ENCODE measurements around the gene AZGP1.
A peak's percentile ranks its signal among the peaks of the same experiment; 100 is the strongest.

Gene AZGP1

DNA sequence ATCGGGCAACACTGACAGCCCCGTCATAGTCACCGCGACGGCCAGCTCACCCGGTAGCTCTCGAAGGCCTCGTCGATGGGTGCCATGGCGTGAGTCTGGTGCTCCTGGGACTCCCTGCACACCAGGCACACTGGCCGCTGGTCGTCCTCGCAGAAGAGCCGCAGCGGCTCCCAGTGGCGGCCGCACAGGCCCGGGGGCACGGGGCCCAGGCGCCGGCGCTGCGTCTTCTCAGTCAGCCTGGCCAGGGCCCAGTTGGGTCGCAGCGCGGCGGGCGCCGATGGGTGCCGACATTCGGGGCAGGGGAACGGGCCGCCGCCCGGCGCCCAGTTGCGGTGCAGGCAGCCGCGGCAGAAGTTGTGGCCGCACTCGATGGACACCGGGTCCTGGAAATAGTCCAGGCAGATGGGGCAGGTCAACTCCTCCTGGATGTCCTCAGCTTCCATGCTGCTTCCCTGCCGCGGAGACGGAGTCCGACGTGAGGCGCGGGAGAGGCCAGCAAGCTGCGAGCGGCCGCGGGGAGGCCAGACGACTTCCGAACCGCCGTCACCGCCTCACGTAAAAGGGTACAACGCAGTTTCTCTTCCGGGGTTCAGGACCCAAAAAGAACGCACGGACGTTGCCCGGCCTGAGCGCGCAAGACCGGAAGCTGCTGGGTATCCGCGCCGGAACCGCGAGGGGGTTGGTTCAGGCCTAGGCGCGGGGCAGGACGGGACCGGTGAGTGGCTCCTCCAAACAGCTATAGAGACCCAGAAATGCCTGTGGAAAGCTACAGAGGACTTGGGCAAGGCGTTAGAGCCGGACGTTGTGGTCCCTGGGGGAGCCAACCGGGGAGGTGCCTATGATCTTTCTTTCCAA is 56.6 kb downstream of the AZGP1 start, which contains the start of gene TRIM4:
Gene TRIM4, minus strand, starts transcription at position 572 of the 855 bp plus-strand sequence. Its CDS starts 129 bp downstream, at position 443.
- DNase-seq (ENCODE audit: low read depth): peak; percentile 94
- TF ChIP-seq, protein P1, sequence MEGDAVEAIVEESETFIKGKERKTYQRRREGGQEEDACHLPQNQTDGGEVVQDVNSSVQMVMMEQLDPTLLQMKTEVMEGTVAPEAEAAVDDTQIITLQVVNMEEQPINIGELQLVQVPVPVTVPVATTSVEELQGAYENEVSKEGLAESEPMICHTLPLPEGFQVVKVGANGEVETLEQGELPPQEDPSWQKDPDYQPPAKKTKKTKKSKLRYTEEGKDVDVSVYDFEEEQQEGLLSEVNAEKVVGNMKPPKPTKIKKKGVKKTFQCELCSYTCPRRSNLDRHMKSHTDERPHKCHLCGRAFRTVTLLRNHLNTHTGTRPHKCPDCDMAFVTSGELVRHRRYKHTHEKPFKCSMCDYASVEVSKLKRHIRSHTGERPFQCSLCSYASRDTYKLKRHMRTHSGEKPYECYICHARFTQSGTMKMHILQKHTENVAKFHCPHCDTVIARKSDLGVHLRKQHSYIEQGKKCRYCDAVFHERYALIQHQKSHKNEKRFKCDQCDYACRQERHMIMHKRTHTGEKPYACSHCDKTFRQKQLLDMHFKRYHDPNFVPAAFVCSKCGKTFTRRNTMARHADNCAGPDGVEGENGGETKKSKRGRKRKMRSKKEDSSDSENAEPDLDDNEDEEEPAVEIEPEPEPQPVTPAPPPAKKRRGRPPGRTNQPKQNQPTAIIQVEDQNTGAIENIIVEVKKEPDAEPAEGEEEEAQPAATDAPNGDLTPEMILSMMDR (IDR thresholded peaks at IDR 0.05; ENCODE audit: insufficient read depth, low read depth, low read length, missing control alignments): no peak
- peak within 1 kb of the TSS; percentile 89 for H3K4me3 ChIP-seq (ENCODE audit: low read length)

Data from epithelial cell of esophagus (primary cell).